ENCODE measurements around the gene KCNMB3. TPM values are rescaled to one million over a fixed set of nuclear protein-coding genes. Genes with fewer than 3 reads are reported as not detected.
"Not testable (repeated sequence)": the region's sequence is repeated elsewhere in the genome, so short reads cannot be mapped to it uniquely, and the experiment has no call there.

KCNMB3 gene
- total and polyA plus RNA-seq, 8 donors: 1.6 to 12.2 (median 9.0) TPM

DNA sequence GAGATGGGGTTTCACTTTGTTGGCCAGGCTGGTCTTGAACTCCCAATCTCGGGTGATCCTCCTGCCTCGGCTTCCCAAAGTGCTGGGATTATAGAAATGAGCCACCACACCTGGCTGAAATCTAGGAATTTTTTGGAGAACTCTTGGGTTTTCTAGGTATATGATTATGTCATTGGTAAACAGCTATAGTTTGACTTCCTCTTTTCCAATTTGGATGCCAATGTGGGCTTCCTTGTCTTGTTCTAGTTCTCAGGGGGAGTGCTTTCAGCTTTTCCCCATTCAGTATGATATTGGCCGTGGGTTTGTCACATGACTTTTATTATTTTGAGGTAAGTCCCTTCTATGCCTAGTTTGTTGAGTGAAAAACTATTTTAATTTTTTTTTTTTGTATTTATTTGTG, 17.9 kb downstream of the KCNMB3 start:
- Histone ChIP-seq H3K9me3 (no peaks in the 10 kb centered on the region), H3K36me3 (peaks cover 0 to 40% of the 10 kb centered on the region in 2 donors), H3K4me3 (no peak overlapping the region), H3K4me1 (no peaks in the 10 kb centered on the region), H3K27ac (no peak overlapping the region), H3K27me3 (no peaks in the 10 kb centered on the region)
- DNase-seq: no peak
- TF ChIP-seq, protein P1, sequence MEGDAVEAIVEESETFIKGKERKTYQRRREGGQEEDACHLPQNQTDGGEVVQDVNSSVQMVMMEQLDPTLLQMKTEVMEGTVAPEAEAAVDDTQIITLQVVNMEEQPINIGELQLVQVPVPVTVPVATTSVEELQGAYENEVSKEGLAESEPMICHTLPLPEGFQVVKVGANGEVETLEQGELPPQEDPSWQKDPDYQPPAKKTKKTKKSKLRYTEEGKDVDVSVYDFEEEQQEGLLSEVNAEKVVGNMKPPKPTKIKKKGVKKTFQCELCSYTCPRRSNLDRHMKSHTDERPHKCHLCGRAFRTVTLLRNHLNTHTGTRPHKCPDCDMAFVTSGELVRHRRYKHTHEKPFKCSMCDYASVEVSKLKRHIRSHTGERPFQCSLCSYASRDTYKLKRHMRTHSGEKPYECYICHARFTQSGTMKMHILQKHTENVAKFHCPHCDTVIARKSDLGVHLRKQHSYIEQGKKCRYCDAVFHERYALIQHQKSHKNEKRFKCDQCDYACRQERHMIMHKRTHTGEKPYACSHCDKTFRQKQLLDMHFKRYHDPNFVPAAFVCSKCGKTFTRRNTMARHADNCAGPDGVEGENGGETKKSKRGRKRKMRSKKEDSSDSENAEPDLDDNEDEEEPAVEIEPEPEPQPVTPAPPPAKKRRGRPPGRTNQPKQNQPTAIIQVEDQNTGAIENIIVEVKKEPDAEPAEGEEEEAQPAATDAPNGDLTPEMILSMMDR (IDR thresholded peaks at IDR 0.05): no peak
- intact Hi-C loops (cut with DNase I): no loop called here
- ATAC-seq: no peak

DNA sequence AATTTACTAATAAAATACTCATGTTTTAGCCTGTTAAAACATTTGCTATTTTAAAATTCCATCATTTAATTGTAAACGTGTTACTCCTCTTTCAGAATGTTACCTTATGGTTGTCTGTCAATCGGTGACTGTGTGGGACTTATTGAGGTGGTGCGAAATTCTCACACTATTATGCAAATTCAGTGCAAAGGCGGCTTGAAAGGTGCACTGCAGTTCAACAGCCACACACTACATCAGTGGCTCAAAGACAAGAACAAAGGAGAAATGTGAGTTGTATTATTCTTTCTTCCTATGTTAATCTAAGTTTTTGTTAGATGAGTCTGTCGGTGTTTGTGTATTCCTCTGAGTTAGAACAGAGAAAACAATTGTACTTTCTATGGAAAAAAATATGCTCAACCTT, 21.7 kb downstream of the KCNMB3 start:
- Histone ChIP-seq H3K4me3 (no peak overlapping the region), H3K27ac (no peak overlapping the region), H3K27me3 (no peaks in the 10 kb centered on the region), H3K36me3 (peaks cover 0 to 55% of the 10 kb centered on the region in 2 donors), H3K9me3 (no peaks in the 10 kb centered on the region), H3K4me1 (no peaks in the 10 kb centered on the region)
- intact Hi-C loops (cut with DNase I): no loop called here
- TF ChIP-seq, protein P1 (IDR thresholded peaks at IDR 0.05): no peak
- DNase-seq (no peak), ATAC-seq (no peak)

DNA sequence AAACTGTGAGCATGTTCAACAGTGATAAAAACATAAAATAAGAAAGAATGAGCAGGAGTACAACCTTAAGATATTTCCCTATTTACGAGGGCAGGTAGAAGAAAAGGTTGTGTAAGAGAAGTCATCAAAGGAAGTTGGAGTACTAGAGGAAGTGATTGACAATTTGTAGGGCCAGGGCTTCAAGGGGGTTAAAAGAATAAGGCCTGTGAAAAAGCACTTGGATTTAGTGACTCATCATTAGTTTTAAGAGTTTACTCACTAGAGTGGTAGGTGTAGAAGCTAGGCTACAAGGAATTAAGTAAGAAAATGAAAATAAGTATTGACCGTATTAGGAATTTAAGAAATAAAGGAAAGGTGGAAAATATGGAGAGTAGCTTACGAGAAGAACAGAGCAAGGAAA, 23.6 kb downstream of the KCNMB3 start:
- DNase-seq (peak in 1 of 4 donors; percentile 3), ATAC-seq (peak; percentile 94)
- H3K27me3 ChIP-seq: no peaks in the 10 kb centered on the region
- intact Hi-C loops (cut with DNase I): no loop called here
- H3K4me3 ChIP-seq: no peak overlapping the region
- no peaks in the 10 kb centered on the region for H3K9me3 ChIP-seq
- H3K4me1 ChIP-seq: no peaks in the 10 kb centered on the region
- TF ChIP-seq, protein P1 (IDR thresholded peaks at IDR 0.05): no peak
- H3K27ac ChIP-seq: no peak overlapping the region
- peaks cover 0 to 52% of the 10 kb centered on the region in 2 donors for H3K36me3 ChIP-seq

DNA sequence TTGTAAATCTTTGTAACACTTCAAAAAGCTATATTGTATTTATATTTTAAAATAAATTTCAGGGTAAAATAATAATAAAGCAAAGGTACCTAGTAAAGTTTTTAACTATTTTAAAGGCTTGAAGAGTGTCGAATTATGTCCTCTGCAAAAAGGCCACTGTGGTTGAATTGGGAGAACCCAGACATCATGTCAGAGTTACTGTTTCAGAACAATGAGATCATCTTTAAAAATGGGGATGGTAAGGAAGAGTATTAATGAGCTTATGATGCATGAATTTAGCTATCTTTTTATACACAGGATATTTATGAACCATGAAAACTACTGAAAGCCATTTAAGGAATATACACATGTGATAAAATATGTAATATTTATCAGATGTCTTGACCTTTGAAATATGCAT, 26.3 kb downstream of the KCNMB3 start:
- intact Hi-C loops (cut with DNase I): no loop called here
- Histone ChIP-seq H3K4me1 (no peaks in the 10 kb centered on the region), H3K36me3 (peaks cover 0 to 42% of the 10 kb centered on the region in 2 donors), H3K27ac (no peak overlapping the region), H3K9me3 (no peaks in the 10 kb centered on the region), H3K27me3 (no peaks in the 10 kb centered on the region), H3K4me3 (no peak overlapping the region)
- DNase-seq (no peak), ATAC-seq (no peak)
- TF ChIP-seq, protein P1 (IDR thresholded peaks at IDR 0.05): no peak

DNA sequence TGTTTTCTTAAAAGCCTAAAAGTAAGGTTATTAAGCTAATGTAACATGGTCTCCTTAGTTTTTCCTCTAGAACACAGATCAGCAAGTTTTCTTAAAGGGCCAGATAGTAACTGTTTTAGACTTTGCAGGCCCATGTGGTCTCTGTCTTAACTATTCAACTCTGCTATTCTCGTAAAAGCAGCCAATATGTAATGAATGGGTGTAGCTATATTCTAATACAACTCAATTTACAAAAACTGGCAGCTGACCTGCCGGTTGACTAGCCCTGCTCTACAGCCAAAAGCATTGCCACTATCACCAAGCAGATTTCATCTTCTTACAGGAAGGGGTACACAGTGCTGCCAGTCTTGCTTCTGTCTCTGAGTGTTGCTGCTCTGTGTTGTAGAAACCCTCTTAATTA, 27.4 kb downstream of the KCNMB3 start:
- TF ChIP-seq, protein P1 (IDR thresholded peaks at IDR 0.05): no peak
- Histone ChIP-seq H3K36me3 (peaks cover 0 to 36% of the 10 kb centered on the region in 2 donors), H3K9me3 (no peaks in the 10 kb centered on the region), H3K4me1 (no peaks in the 10 kb centered on the region), H3K27ac (no peak overlapping the region), H3K4me3 (no peak overlapping the region), H3K27me3 (no peaks in the 10 kb centered on the region)
- ATAC-seq (no peak), DNase-seq (no peak)
- intact Hi-C loops (cut with DNase I): no loop called here

DNA sequence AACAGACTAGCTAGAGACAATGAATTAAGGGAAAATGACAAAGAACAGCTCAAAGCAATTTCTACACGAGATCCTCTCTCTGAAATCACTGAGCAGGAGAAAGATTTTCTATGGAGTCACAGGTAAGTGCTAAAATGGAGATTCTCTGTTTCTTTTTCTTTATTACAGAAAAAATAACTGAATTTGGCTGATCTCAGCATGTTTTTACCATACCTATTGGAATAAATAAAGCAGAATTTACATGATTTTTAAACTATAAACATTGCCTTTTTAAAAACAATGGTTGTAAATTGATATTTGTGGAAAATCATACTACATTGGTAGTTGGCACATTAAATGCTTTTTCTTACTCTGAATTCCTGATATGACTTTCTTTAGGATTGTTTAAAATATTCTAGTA, 32.7 kb downstream of the KCNMB3 start:
- intact Hi-C loops (cut with DNase I); H3K27ac ChIP-seq; H3K27me3 ChIP-seq; H3K9me3 ChIP-seq; ATAC-seq; H3K4me1 ChIP-seq; H3K4me3 ChIP-seq; DNase-seq: not testable (repeated sequence)
- H3K36me3 ChIP-seq: peaks cover 0 to 21% of the 10 kb centered on the region in 2 donors

DNA sequence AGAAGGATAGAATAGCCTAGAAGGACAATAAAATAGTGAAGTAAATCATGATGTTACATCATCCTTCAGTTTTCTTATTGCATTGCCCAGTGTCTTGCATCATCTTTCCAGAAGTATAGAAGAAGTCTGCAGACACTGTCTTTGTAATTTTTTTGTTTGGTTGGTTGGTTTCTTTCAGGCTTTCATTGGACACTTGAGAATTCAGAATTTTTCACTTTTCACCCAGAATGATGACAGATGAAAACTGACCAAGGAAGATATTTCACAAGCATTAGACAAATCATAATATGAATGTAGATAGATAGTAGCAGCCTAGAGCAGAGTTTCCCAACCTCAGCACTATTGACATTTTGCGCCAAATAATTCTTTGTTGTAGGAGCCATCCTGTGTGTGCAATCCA, 35.4 kb downstream of the KCNMB3 start:
- intact Hi-C loops (cut with DNase I); H3K27me3 ChIP-seq; ATAC-seq; H3K9me3 ChIP-seq; H3K4me1 ChIP-seq; H3K27ac ChIP-seq; DNase-seq; H3K4me3 ChIP-seq: not testable (repeated sequence)
- peaks cover 0 to 27% of the 10 kb centered on the region in 2 donors for H3K36me3 ChIP-seq

All from left lung (tissue), 10 donors.